NK-92 (cell line): Measurements from ENCODE around the gene TOMM20.
"Not testable (repeated sequence)": the region's sequence is repeated elsewhere in the genome, so short reads cannot be mapped to it uniquely, and the experiment has no call there.

Experiments used
- DNase-seq: peaks from one replicate; lab custom pipeline; 2025; ENCODE audit not compliant: unreplicated experiment; lab: John Stamatoyannopoulos, UW

Gene TOMM20

DNA sequence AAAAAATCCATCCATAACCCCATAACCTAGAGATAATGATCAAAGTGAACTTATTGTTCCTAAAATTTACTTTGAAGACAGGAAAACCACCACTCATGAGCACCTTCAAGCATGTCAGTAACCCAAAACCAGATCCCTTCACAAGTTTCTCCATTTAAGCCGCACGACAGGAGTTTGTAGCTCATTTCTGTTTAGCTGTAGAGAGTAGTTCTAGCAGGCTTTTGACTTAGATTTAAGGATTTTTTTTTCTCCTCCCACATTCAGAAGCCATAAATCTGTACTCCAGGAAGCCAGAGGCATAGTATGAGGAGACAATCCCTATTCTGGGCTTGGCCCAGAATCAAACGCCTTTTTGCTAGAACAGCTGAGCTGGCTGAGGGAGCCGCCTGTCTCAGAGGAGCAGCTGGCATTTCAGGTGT is 25.6 kb downstream of the TOMM20 start:
- DNase-seq = no peak

GRCh38 chr1:235102259-235102582 is 26.4 kb downstream of the TOMM20 start:
- no peak for DNase-seq

DNA sequence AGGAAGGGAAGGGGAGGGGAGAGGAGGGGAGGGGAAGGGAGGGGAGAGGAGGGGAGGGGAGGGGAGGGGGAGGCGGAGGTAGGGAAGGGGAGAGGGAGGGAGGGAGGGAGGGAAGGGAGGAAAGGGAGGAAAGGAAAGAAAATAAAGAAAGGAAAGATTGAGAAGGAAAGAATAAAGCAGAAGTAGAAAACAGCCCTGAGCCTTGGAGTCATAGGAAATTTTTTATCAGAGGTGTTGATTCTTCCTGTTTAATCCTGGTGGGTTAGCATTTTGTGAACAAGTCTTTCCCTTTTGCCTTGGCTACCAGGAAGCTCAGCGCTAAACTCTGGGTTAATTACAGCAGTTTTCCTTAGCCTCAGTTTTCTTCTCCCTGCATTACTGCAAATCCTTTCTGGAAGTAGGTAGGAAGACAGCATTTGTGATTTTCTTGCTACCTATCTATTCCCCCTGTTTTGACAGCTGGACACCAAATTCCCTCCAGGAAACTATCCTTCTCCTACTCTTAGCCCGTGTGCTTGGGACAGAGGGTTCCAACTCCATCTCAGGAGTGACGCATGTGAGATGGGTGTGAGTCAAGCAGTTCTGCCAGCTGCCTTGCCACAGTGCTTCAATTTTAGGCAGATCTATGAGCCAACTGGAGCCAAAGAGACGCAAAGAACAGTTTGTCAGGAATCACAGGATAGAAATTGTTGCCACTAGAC is 26.9 kb downstream of the TOMM20 start:
- no peak for DNase-seq

GRCh38 chr1:235100194-235100772 is 28.4 kb downstream of the TOMM20 start:
- no peak for DNase-seq

- no peak for DNase-seq
These were observed 29.6 kb downstream of the TOMM20 start for GRCh38 chr1:235098991-235099390.

DNA sequence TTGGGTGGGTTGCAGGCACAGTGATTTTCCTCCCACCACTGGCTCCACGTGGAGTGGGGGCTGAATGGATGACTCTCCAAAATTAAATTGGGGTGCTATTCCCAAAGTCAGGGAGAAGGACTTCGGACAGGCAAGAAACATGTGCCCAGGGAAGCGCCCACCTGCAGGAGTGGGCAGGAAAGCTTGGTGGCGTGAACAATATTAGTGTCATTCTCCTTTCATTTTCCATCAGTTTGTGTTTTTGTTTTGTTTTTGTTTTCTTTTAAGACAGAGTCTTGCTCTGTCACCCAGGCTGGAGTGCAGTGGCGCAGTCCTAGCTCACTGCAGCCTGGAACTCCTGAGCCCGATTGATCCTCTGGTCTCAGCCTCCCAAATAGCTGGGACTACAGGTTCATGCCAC is 30.1 kb downstream of the TOMM20 start:
- DNase-seq = no peak

DNA sequence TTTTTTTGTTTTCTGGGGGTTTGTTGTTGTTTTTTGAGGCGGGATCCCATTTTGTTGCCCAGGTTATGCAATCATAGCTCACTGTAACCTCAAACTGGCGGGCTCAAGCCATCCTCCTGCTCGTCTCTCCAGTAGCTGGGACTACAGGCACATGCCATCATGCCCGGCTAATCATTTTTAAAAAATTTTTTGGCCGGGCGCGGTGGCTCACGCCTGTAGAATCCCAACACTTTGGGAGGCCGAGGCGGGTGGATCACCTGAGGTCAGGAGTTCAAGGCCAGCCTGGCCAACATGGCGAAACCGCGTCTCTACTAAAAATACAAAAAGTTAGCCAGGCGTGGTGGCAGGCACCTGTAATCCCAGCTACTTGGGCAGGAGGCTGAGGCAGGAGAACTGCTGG is 31.1 kb downstream of the TOMM20 start:
- not testable (repeated sequence) for DNase-seq

DNA sequence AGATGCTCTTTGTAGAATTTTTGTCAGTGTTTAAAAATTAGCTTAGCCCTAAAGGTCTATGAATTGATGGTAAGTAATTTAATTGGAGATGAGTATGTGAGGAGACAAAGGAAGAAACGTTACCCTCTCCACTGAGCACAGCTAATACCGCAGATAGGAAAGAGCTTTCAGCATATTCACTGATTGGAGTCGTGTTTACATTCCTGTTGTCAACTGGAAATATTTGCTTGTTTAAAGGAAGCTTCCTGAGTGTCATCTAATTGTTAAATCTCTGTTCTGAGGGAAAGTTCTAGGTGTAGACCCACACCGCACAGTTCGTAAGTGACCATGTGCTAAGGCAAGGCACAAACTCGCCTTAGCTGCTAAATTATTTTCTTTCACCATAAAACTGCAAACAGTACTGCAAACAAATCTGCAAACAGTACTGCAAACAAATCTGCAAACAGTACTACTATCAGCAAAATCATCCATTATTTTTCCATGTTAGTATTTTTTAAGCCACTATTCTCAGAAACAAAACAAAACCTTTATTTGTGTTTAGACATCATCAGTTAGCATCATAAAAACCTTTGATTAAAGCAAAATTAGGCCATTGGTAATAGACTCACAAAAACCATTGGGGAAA is 32.6 kb downstream of the TOMM20 start:
- DNase-seq = no peak

DNA sequence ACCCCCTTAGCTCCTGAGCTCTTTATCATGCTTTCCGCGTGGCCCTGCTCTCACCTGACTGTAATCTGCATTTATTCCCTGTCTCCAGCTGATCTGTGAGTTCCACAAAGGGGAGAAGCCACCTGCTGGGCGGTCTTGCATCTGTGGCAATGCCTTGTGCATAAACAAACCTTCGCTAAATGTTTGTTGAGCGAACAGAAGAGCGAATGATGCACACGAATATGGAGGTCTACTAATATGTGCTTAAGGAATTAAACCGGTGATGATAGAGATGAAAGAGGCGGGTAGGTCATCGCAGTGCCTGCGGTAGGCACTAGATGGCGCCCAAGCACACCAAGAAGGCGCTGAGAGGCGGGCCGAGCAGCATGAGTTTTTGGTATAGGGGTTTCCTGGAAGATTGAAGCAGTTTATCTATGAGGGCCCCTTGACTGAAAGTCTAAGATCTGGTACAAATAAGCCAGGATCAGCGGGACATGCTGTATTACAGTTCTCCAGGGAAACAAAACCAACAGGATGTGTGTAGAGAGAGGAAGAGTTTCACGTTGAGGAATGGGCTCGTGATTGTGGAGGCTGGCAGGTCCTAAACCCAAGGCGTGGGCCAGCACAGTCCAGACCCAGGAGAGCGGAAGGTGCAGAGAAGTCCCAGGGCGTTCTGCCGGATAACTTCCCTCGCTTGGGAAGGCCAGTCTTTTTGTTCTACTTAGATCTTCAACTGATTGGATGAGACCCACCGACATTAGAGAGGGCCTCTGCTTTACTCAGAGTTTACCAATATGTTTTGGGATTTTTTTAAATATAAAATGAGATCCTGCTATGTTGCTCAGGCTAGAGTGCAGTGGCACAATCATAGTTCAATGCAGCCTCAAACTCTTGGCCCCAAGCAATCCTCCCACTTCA is 34.7 kb downstream of the TOMM20 start:
- DNase-seq = peak; percentile 16

GRCh38 chr1:235093013-235093695 is 35.5 kb downstream of the TOMM20 start:
- no peak for DNase-seq

DNA sequence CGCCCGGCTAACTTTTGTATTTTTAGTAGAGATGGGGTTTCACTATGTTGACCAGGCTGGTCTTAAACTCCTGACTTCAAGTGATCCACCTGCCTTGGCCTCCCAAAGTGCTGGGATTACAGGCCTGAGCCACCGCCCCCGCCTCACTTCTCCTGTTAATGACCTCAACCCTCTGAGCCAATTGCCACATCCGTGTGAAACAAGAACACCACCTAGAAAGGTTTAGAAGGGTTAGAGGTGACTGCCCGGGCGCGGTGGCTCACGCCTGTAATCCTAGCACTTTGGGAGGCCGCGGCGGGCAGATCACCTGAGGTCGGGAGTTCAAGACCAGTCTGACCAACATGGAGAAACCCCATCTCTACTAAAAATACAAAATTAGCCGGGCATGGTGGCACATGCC is 36.2 kb downstream of the TOMM20 start:
- not testable (repeated sequence) for DNase-seq

- not testable (repeated sequence) for DNase-seq
These were observed 36.6 kb downstream of the TOMM20 start for GRCh38 chr1:235092045-235092406.

DNA sequence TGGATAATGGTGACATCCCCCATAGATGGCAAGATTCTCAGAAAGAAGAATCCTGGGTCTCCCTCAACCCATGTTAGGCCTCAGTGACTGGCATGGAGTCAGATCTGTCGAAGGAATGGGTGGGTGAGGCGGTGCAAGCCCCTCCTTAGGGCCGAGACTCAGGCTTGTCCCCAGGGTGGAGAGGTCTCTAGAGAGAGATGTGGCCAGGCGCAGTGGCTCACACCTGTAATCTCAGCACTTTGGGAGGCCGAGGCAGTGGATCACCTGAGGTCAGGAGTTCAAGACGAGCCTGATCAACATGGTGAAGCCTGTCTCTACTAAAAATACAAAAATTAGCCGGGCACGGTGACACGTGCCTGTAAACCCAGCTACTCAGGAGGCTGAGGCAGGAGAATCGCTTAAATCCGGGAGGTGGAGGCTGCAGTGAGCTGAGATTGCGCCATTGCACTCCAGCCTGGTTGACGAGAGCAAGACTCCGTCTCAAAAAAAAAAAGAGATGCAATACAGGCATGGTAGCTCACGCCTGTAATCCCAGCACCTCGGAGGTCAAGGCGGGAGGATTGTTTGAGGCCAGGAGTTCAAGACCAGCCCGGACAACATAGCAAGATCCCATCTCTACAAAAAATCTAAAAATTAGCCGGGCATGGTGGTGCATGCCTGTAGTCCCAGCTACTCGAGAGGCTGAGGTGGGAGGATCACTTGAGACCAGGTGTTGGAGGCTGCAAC is 37.2 kb downstream of the TOMM20 start:
- DNase-seq = not testable (repeated sequence)

DNA sequence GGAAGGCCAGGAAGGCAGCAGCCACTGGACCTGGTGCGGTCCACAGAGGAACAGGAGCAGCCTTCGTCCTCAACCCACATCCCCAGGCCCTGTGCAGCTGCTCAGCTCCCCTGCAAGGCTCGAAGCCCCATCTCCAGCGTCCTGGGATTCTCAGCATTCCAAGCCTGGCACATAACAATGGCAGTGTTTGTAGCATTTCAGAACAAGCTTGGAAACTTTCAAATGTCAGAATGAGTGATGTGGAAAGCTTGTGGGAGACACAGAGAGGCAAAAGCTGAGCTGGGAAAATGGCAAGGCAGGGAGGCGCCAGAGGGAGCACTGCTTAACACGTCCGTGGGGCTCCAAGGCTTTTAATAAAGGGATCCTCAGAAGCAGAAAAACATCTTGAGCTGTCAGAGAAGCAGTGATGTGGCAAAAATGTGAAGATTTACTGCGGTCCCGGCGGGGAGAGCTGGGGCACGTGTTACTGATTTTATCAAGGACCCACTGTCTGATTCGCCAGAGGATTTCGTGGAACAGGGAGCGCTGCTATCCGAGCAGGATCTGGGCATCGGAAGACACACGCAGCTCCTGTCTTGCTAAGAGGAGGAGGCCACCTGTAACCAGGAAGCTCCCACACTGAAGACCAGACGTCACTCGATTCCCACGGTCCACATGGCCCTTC is 38.1 kb downstream of the TOMM20 start:
- no peak for DNase-seq

GRCh38 chr1:235088907-235089306 is 39.7 kb downstream of the TOMM20 start:
- DNase-seq = no peak

DNA sequence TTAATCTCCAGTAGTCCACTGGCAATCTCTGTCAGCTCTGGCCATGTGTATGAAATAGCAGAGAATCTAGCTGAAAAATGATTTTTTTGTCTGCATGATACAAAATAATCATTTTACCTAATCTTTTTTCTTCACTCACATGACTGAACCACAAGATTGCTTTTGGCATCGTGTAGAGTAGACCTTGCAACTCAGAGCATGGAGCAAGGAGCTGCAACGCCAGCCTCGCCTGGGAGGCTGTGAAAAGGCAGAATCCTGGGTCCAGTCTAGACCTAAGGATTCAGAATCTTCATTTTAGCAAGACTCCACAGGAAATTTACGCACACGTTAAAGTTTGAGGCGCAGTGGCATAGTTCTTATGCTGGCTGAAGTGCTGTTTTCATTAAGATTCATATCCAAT is 40.2 kb downstream of the TOMM20 start:
- no peak for DNase-seq

GRCh38 chr1:235087906-235088305 is 40.7 kb downstream of the TOMM20 start:
- DNase-seq = no peak

GRCh38 chr1:235085411-235086117 is 43.1 kb downstream of the TOMM20 start:
- not testable (repeated sequence) for DNase-seq

GRCh38 chr1:235080788-235081187 is 47.8 kb downstream of the TOMM20 start:
- DNase-seq = not testable (repeated sequence)
